HEK293 (cell line): ENCODE results near the gene CCDC179.

Experiments
- SP2 ChIP-seq: fragments of 450-650 bp; formaldehyde crosslinking; IDR thresholded peaks from 2 replicates; pipeline ENCODE4 v1.5.1; 2016; ENCODE audit warnings: missing biosample characterization, missing genetic modification characterization
- ZNF133 ChIP-seq: fragments of 450-650 bp; formaldehyde crosslinking; IDR thresholded peaks from 2 replicates; pipeline ENCODE4 v1.5.1; 2016; ENCODE audit warnings: missing biosample characterization, missing genetic modification characterization
- ZNF138 ChIP-seq: fragments of 450-650 bp; formaldehyde crosslinking; IDR thresholded peaks from 2 replicates; pipeline ENCODE4 v1.5.1; 2016; ENCODE audit warnings: missing biosample characterization, missing genetic modification characterization, borderline replicate concordance
- ZNF24 ChIP-seq: fragments of 450-650 bp; formaldehyde crosslinking; IDR thresholded peaks from 2 replicates; pipeline ENCODE4 v1.5.1; 2016; ENCODE audit warnings: missing biosample characterization, missing genetic modification characterization
- ZNF274 ChIP-seq, 2 experiments: fragments of 200-500 bp in 1 of 2; fragments of 450-650 bp in 1 of 2; sonication (Bioruptor generic) in 1 of 2; formaldehyde crosslinking in 1 of 2; IDR thresholded peaks; 2 replicates each; pipeline versions ENCODE4 v1.5.1 to v1.6.1; 2014 to 2016; ENCODE audit warnings: borderline replicate concordance in 1 of 2, inconsistent platforms in 1 of 2, low read length in 1 of 2, missing biosample characterization in 1 of 2, missing genetic modification characterization in 1 of 2
- ZNF335 ChIP-seq: fragments of 450-650 bp; formaldehyde crosslinking; conservative IDR thresholded peaks from 2 replicates; pipeline ENCODE4 v1.5.1; 2016; ENCODE audit warnings: missing biosample characterization, missing genetic modification characterization
- ZNF423 ChIP-seq: fragments of 450-650 bp; formaldehyde crosslinking; IDR thresholded peaks from 2 replicates; pipeline ENCODE4 v1.5.1; 2016; ENCODE audit warnings: missing biosample characterization, missing genetic modification characterization
- ZNF48 ChIP-seq: fragments of 450-650 bp; formaldehyde crosslinking; IDR thresholded peaks from 2 replicates; pipeline ENCODE4 v1.5.1; 2016; ENCODE audit warnings: missing biosample characterization, missing genetic modification characterization
- ZNF510 ChIP-seq: fragments of 450-650 bp; formaldehyde crosslinking; IDR thresholded peaks from 2 replicates; pipeline ENCODE4 v1.5.1; 2018; ENCODE audit warnings: mild to moderate bottlenecking, missing genetic modification characterization, missing biosample characterization; ENCODE audit not compliant: insufficient replicate concordance
- ZNF544 ChIP-seq: fragments of 450-650 bp; formaldehyde crosslinking; IDR thresholded peaks from 2 replicates; pipeline ENCODE4 v1.5.0; 2017; ENCODE audit warnings: missing biosample characterization, missing genetic modification characterization
- ZNF792 ChIP-seq: fragments of 450-650 bp; formaldehyde crosslinking; IDR thresholded peaks from 2 replicates; pipeline ENCODE4 v1.5.1; 2016; ENCODE audit warnings: missing biosample characterization, missing genetic modification characterization
- TF ChIP-seq, protein P1 (sequence below): fragments of 450-650 bp; formaldehyde crosslinking; IDR thresholded peaks from 2 replicates; pipeline ENCODE4 v1.5.1; 2016; ENCODE audit warnings: missing biosample characterization, missing genetic modification characterization
- TF ChIP-seq, protein P2 (sequence below): fragments of 450-650 bp; formaldehyde crosslinking; IDR thresholded peaks from 2 replicates; pipeline ENCODE4 v1.5.1; 2016; ENCODE audit warnings: missing biosample characterization, missing genetic modification characterization, low read depth
- TF ChIP-seq, protein P3 (sequence below): fragments of 450-650 bp; formaldehyde crosslinking; IDR thresholded peaks from 2 replicates; pipeline ENCODE4 v1.5.1; 2016; ENCODE audit warnings: missing biosample characterization, missing genetic modification characterization, borderline replicate concordance

DNA sequence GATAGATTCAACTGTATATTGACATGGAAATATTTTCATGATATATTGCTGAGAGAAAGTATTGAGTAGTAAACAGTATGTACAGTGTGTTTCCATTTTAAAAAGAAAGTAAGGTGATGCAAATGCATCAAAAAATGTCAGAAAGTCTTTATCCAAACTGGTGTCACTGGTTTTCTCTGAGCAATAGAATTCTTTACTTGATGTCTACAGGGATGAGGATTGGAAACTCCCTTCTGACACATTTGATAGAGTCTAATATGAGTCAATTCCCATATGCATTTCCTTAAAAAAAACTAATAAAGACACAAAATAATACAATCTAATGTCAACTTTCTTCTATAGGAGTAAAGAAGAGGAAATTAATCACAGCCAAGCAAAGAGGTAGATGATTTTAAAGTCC lies 18.3 kb upstream of the CCDC179 start:
- TF ChIP-seq, protein P1, sequence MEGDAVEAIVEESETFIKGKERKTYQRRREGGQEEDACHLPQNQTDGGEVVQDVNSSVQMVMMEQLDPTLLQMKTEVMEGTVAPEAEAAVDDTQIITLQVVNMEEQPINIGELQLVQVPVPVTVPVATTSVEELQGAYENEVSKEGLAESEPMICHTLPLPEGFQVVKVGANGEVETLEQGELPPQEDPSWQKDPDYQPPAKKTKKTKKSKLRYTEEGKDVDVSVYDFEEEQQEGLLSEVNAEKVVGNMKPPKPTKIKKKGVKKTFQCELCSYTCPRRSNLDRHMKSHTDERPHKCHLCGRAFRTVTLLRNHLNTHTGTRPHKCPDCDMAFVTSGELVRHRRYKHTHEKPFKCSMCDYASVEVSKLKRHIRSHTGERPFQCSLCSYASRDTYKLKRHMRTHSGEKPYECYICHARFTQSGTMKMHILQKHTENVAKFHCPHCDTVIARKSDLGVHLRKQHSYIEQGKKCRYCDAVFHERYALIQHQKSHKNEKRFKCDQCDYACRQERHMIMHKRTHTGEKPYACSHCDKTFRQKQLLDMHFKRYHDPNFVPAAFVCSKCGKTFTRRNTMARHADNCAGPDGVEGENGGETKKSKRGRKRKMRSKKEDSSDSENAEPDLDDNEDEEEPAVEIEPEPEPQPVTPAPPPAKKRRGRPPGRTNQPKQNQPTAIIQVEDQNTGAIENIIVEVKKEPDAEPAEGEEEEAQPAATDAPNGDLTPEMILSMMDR, result no peak
- TF ChIP-seq ZNF48 (no peak), ZNF335 (tag by site-specific recombination) (no peak), ZNF510 (tag by site-specific recombination) (no peak), SP2 (tag by site-specific recombination) (no peak), ZNF24 (tag by site-specific recombination) (no peak), ZNF544 (no peak), ZNF792 (tag by site-specific recombination) (no peak), ZNF138 (tag by site-specific recombination) (no peak), ZNF133 (no peak), ZNF274 (IDR thresholded peaks at IDR 0.05; ENCODE audit: low read length) (no peak), ZNF274 (tag by site-specific recombination; IDR thresholded peaks at IDR 0.05; ENCODE audit: borderline replicate concordance) (no peak), ZNF423 (tag by site-specific recombination) (no peak)
- TF ChIP-seq, protein P2, sequence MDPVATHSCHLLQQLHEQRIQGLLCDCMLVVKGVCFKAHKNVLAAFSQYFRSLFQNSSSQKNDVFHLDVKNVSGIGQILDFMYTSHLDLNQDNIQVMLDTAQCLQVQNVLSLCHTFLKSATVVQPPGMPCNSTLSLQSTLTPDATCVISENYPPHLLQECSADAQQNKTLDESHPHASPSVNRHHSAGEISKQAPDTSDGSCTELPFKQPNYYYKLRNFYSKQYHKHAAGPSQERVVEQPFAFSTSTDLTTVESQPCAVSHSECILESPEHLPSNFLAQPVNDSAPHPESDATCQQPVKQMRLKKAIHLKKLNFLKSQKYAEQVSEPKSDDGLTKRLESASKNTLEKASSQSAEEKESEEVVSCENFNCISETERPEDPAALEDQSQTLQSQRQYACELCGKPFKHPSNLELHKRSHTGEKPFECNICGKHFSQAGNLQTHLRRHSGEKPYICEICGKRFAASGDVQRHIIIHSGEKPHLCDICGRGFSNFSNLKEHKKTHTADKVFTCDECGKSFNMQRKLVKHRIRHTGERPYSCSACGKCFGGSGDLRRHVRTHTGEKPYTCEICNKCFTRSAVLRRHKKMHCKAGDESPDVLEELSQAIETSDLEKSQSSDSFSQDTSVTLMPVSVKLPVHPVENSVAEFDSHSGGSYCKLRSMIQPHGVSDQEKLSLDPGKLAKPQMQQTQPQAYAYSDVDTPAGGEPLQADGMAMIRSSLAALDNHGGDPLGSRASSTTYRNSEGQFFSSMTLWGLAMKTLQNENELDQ (tag by site-specific recombination), result no peak
- TF ChIP-seq, protein P3, sequence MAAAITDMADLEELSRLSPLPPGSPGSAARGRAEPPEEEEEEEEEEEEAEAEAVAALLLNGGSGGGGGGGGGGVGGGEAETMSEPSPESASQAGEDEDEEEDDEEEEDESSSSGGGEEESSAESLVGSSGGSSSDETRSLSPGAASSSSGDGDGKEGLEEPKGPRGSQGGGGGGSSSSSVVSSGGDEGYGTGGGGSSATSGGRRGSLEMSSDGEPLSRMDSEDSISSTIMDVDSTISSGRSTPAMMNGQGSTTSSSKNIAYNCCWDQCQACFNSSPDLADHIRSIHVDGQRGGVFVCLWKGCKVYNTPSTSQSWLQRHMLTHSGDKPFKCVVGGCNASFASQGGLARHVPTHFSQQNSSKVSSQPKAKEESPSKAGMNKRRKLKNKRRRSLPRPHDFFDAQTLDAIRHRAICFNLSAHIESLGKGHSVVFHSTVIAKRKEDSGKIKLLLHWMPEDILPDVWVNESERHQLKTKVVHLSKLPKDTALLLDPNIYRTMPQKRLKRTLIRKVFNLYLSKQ (tag by site-specific recombination), result no peak
